ENCODE data around the gene EZH2. TPM values are rescaled to one million over a fixed set of nuclear protein-coding genes. Genes with fewer than 3 reads are reported as not detected.

Gene EZH2
- total RNA-seq, 1 donor from 2014 or later, result 19.7 TPM

DNA sequence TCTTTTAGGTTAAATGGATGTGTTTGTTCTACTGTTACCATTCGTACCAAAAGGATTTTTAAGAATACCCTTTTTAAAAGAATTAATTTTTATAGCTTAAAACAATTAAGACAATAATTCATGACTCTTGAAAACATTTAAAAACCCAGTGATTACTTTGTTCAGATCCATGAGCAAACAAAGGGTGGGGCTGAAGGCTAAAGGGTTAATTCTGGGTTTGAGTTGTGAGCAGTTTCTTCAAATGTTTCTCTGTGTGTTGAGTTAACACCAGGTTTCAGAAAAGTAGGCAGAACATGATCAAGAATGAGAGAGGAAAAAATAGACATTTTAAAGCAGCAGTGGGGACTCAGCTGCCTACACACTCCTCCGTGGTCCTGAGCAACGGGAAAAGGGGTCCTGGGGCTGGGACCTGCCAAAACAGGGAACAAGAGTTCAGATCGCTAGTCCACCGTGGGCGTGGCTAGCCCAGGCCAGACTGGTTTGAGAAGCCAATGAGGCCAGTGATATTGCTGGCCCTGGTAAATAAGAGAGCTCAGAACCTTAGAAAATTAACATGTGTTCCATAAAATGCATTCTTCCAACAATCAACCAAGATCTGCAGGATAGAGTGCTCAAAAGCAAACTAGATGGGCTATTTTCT lies 14.9 kb upstream of the EZH2 start:
- Histone ChIP-seq H3K36me3 (ENCODE audit: control insufficient read depth, insufficient read depth, low read length) (no peaks in the 10 kb centered on the region), H3K4me3 (ENCODE audit: low read depth, low read length) (no peak overlapping the region), H3K27me3 (ENCODE audit: control insufficient read depth, insufficient read depth, low read length) (no peaks in the 10 kb centered on the region)
- DNase-seq (ENCODE audit: low read depth), result no peak
- TF ChIP-seq, protein P1, sequence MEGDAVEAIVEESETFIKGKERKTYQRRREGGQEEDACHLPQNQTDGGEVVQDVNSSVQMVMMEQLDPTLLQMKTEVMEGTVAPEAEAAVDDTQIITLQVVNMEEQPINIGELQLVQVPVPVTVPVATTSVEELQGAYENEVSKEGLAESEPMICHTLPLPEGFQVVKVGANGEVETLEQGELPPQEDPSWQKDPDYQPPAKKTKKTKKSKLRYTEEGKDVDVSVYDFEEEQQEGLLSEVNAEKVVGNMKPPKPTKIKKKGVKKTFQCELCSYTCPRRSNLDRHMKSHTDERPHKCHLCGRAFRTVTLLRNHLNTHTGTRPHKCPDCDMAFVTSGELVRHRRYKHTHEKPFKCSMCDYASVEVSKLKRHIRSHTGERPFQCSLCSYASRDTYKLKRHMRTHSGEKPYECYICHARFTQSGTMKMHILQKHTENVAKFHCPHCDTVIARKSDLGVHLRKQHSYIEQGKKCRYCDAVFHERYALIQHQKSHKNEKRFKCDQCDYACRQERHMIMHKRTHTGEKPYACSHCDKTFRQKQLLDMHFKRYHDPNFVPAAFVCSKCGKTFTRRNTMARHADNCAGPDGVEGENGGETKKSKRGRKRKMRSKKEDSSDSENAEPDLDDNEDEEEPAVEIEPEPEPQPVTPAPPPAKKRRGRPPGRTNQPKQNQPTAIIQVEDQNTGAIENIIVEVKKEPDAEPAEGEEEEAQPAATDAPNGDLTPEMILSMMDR (IDR thresholded peaks at IDR 0.05; ENCODE audit: insufficient read depth, low read length, poor library complexity, severe bottlenecking), result no peak

DNA sequence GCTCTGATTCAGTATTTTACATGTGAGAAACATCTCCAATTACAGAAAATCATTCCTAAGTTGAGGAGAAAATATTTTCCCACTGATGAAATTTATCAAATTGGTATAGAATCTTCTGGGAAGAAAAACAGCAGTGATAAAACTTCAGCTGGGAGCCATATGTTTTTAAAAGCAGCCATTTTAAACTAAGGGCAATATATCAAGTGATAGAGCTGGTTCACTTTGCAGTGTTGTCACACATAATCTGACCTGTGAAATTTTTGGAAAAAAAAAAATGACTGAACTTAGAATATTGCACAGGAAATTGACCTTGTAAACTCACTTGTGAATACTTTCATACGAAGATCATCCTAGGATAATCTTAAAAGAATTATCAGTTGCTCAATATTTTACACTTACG lies 10.5 kb upstream of the EZH2 start:
- TF ChIP-seq, protein P1 (IDR thresholded peaks at IDR 0.05; ENCODE audit: insufficient read depth, low read length, poor library complexity, severe bottlenecking), result no peak
- Histone ChIP-seq H3K36me3 (ENCODE audit: control insufficient read depth, insufficient read depth, low read length) (no peaks in the 10 kb centered on the region), H3K27me3 (ENCODE audit: control insufficient read depth, insufficient read depth, low read length) (no peaks in the 10 kb centered on the region), H3K4me3 (ENCODE audit: low read depth, low read length) (no peak overlapping the region)
- no peak for DNase-seq (ENCODE audit: low read depth)

DNA sequence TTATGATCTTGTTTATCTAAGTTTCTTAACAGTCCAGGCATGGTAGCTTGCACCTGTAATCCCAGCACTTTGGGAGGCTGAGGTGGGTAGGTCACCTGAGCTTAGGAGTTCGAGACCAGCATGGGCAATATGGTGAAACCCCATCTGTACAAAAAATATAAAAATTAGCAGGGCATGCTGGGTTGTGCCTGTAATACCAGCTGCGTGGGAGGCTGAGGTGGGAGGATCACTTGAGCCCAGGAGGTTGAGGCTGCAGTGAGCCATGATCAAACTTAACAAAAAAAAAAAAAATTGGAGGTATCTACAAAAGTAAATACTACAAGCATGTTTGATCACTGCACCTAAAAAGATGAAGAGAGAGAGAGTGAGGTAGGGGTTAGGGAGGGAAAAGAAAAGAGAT lies 9.0 kb upstream of the EZH2 start:
- Histone ChIP-seq H3K27me3 (ENCODE audit: control insufficient read depth, insufficient read depth, low read length) (no peaks in the 10 kb centered on the region), H3K36me3 (ENCODE audit: control insufficient read depth, insufficient read depth, low read length) (no peaks in the 10 kb centered on the region), H3K4me3 (ENCODE audit: low read depth, low read length) (no peak overlapping the region)
- TF ChIP-seq, protein P1 (IDR thresholded peaks at IDR 0.05; ENCODE audit: insufficient read depth, low read length, poor library complexity, severe bottlenecking), result no peak
- DNase-seq (ENCODE audit: low read depth), result no peak

DNA sequence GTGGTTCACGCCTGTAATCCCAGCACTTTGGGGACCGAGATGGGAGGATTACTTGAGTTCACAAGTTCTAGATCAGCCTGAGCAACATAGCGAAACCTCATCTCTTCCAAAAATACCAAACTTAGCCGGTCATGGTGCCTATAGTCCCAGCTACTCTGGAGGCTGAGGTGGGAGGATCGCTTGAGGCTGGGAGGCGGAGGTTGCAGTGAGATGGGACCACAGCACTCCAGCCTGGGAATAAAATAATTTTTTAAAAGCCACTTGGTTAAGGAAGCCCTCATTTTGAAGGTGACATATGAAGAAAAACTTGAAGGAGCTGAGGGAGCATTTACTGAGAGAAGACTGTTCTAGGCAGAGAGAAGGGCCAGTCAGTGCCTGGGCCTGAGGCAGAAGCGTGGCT lies 4.2 kb upstream of the EZH2 start:
- H3K27me3 ChIP-seq (ENCODE audit: control insufficient read depth, insufficient read depth, low read length), result no peaks in the 10 kb centered on the region
- DNase-seq (ENCODE audit: low read depth), result no peak

DNA sequence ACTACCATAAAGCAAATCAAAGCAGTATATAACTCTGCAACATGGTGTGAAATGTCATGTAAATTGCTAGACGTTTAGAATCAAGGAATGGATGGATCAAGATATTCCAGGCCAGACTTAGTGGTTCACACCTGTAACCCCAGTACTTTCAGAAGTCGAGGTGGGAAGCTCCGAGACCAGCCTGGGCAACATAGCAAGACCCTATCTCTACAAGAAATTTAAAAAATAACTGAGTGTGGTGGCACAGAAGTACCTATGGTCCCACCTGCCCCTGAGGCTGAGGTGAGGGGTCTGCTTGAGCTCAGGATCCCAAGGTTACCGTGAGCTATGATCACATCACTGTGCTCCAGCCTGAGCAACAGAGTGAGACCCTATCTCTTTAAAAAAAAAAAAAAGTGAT lies 2.8 kb upstream of the EZH2 start:
- H3K36me3 ChIP-seq (ENCODE audit: control insufficient read depth, insufficient read depth, low read length), result no peaks in the 10 kb centered on the region
- TF ChIP-seq, protein P1 (IDR thresholded peaks at IDR 0.05; ENCODE audit: insufficient read depth, low read length, poor library complexity, severe bottlenecking), result no peak
- DNase-seq (ENCODE audit: low read depth), result no peak
- H3K4me3 ChIP-seq (ENCODE audit: low read depth, low read length), result no peak overlapping the region
- H3K27me3 ChIP-seq (ENCODE audit: control insufficient read depth, insufficient read depth, low read length), result no peaks in the 10 kb centered on the region

More for the DNA sequence above, 4.2 kb upstream of the EZH2 start:
- H3K4me3 ChIP-seq (ENCODE audit: low read depth, low read length), result no peak overlapping the region
- TF ChIP-seq, protein P1 (IDR thresholded peaks at IDR 0.05; ENCODE audit: insufficient read depth, low read length, poor library complexity, severe bottlenecking), result no peak
- no peaks in the 10 kb centered on the region for H3K36me3 ChIP-seq (ENCODE audit: control insufficient read depth, insufficient read depth, low read length)

Measured in kidney epithelial cell (primary cell).